Measurements from ENCODE around the gene ADAM33.

DNA sequence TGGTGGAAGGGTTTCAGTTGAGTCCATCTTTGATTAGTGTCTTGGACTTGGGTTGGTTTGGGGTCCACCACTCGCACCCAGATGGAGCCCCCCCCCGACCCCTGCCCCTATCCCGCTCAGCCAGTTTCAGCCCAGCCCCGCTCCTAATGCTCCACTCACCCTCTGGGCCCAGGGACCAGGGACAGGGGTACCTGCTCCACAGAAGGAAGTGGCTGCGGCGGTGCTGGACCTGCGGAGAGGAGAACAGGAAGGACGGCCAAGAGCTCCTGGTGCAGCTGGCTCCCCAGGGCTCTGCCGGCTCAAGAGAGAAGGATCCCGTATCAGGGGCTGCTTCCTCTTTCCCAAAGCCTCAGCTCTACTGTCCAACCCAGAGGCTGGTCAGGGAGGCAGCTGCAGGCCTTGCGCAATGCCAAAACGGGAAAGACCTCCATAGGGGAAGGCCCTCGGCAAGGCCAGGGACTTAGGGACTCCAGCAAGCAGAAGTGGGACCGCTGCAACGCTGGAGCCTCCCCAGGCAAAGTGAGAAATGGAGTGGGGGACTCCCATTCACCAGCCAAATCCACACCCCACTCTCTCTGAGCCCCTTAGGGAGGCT is 30.6 kb upstream of the ADAM33 start, which contains the start of gene SIGLEC1:
- no peak for TF ChIP-seq EZH2phosphoT487 (IDR thresholded peaks at IDR 0.05; ENCODE audit: low read length)
- no peak for TF ChIP-seq EZH2 (optimal IDR thresholded peaks at IDR 0.05; ENCODE audit: low read depth, low read length)
- TF ChIP-seq, protein P1, sequence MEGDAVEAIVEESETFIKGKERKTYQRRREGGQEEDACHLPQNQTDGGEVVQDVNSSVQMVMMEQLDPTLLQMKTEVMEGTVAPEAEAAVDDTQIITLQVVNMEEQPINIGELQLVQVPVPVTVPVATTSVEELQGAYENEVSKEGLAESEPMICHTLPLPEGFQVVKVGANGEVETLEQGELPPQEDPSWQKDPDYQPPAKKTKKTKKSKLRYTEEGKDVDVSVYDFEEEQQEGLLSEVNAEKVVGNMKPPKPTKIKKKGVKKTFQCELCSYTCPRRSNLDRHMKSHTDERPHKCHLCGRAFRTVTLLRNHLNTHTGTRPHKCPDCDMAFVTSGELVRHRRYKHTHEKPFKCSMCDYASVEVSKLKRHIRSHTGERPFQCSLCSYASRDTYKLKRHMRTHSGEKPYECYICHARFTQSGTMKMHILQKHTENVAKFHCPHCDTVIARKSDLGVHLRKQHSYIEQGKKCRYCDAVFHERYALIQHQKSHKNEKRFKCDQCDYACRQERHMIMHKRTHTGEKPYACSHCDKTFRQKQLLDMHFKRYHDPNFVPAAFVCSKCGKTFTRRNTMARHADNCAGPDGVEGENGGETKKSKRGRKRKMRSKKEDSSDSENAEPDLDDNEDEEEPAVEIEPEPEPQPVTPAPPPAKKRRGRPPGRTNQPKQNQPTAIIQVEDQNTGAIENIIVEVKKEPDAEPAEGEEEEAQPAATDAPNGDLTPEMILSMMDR (IDR thresholded peaks at IDR 0.05; ENCODE audit: low read length), result no peak
